ENCODE measurements around the gene IBTK.

DNA sequence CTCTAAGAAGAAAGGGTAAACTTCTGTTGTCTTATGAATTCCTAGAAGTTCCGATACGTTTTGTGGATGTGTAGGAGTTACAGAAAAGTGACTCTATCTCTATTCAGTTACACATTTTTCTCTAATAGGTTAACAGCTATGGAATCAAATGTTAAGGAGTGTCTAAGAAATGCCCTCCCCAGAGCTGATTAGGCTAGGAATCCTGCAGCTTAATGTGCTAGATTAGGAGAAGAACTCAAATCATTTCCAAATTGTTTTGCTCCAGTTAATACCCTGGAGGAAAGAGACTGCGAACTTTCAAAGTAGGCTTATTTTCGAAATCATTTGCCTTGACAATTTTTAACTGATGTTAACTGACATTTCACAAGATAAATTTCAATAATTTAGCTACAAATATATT, 51.9 kb downstream of the IBTK start:
- TF ChIP-seq CTCF (conservative IDR thresholded peaks at IDR 0.05) (no peak), ZFX (IDR thresholded peaks at IDR 0.05) (no peak)

All from C4-2B (cell line).